Retina (tissue), 1 donor: Measurements from ENCODE around the gene ANHX.
"Not testable (repeated sequence)": the region's sequence is repeated elsewhere in the genome, so short reads cannot be mapped to it uniquely, and the experiment has no call there.

ENCODE experiments used
- DNase-seq: peaks from one replicate; pipeline ENCODE4 v3.0.0-alpha.2; 2016

The ANHX gene

GRCh38 chr12:133235401-133236112 lies at the start of gene ANHX:
Gene ANHX, minus strand, starts transcription at chr12:133235877. Its CDS starts 1,521 bp downstream, at chr12:133234356.
- DNase-seq: no peak

GRCh38 chr12:133264668-133265067 lies 29.0 kb upstream of the ANHX start:
- DNase-seq: not testable (repeated sequence)

- DNase-seq: no peak
Measured at GRCh38 chr12:133264173-133264572, 28.5 kb upstream of the ANHX start.

- no peak for DNase-seq
Measured at GRCh38 chr12:133256321-133256720, 20.6 kb upstream of the ANHX start.

GRCh38 chr12:133255833-133256232 lies 20.2 kb upstream of the ANHX start:
- DNase-seq: not testable (repeated sequence)

GRCh38 chr12:133251732-133252131 lies 16.1 kb upstream of the ANHX start:
- no peak for DNase-seq

GRCh38 chr12:133236556-133236955 lies 879 bp upstream of the ANHX start:
- DNase-seq: no peak

GRCh38 chr12:133236144-133236543 lies 467 bp upstream of the ANHX start:
- DNase-seq: no peak

- DNase-seq: no peak
Measured at GRCh38 chr12:133234971-133235370, 706 bp downstream of the ANHX start.

GRCh38 chr12:133233993-133234564 lies 1.6 kb downstream of the ANHX start:
- DNase-seq: no peak

- DNase-seq: no peak
Measured at GRCh38 chr12:133233006-133233405, 2.7 kb downstream of the ANHX start.

GRCh38 chr12:133231001-133231400 lies 4.7 kb downstream of the ANHX start:
- DNase-seq: no peak

- no peak for DNase-seq
Measured at GRCh38 chr12:133227281-133227852, 8.3 kb downstream of the ANHX start.

GRCh38 chr12:133226690-133227089 lies 9.0 kb downstream of the ANHX start:
- DNase-seq: no peak

GRCh38 chr12:133225527-133225926 lies 10.2 kb downstream of the ANHX start:
- DNase-seq: no peak

GRCh38 chr12:133222211-133222610 lies 13.5 kb downstream of the ANHX start:
- no peak for DNase-seq

GRCh38 chr12:133221241-133221640 lies 14.4 kb downstream of the ANHX start:
- no peak for DNase-seq

- DNase-seq: no peak
Measured at GRCh38 chr12:133220521-133220920, 15.2 kb downstream of the ANHX start.

GRCh38 chr12:133217219-133217618 lies 18.5 kb downstream of the ANHX start:
- no peak for DNase-seq

- no peak for DNase-seq
Measured at GRCh38 chr12:133215724-133216123, 20.0 kb downstream of the ANHX start.

- no peak for DNase-seq
Measured at GRCh38 chr12:133206390-133206789, 29.3 kb downstream of the ANHX start.

GRCh38 chr12:133204264-133204603 lies 31.4 kb downstream of the ANHX start:
- DNase-seq: no peak

GRCh38 chr12:133203344-133204263 lies 32.1 kb downstream of the ANHX start:
- peak; percentile 6 for DNase-seq
